ENCODE measurements around the gene CHRNA9.

GRCh38 chr4:40310225-40310624 lies 24.9 kb upstream of the CHRNA9 start:
- no peak for TF ChIP-seq POLR2AphosphoS5 (IDR thresholded peaks at IDR 0.05; ENCODE audit: low read depth, low read length)
- TF ChIP-seq CTCF (IDR thresholded peaks at IDR 0.05) = no peak
